Tongue (tissue), 2 donors: Measurements from ENCODE around the gene FAIM2. TPM values are rescaled to one million over a fixed set of nuclear protein-coding genes. Genes with fewer than 3 reads are reported as not detected.
A peak's percentile ranks its signal among the peaks of the same experiment; 100 is the strongest.
"Not testable (repeated sequence)": the region's sequence is repeated elsewhere in the genome, so short reads cannot be mapped to it uniquely, and the experiment has no call there.

Source experiments
- DNase-seq: peaks from one replicate; pipeline ENCODE4 v3.0.0-alpha.2; 2015
- total RNA-seq: library from RNA; depleted of rRNA; stranded (reverse); fragments of >200 nt; gene quantifications from one replicate; pipeline ENCODE4 v1.2.3, GENCODE V29; 2014

FAIM2 gene
- total RNA-seq, 1 donor from 2014 or later, result 7.8 TPM

- no peak for DNase-seq
Observed at GRCh38 chr12:49893753-49894750, 9.6 kb downstream of the FAIM2 start.

GRCh38 chr12:49892732-49893317, 10.9 kb downstream of the FAIM2 start:
- no peak for DNase-seq

GRCh38 chr12:49892084-49892731, 11.5 kb downstream of the FAIM2 start:
- DNase-seq, result no peak

- DNase-seq, result no peak
Observed at GRCh38 chr12:49891476-49891875, 12.2 kb downstream of the FAIM2 start.

- DNase-seq, result no peak
Observed at GRCh38 chr12:49891012-49891411, 12.7 kb downstream of the FAIM2 start.

GRCh38 chr12:49890096-49890461, 13.6 kb downstream of the FAIM2 start:
- no peak for DNase-seq

- DNase-seq, result no peak
Observed at GRCh38 chr12:49889361-49890095, 14.2 kb downstream of the FAIM2 start.

- no peak for DNase-seq
Observed at GRCh38 chr12:49888461-49889151, 15.1 kb downstream of the FAIM2 start.

GRCh38 chr12:49887536-49888401, 15.9 kb downstream of the FAIM2 start:
- DNase-seq, result no peak

GRCh38 chr12:49887091-49887490, 16.6 kb downstream of the FAIM2 start:
- DNase-seq, result no peak

GRCh38 chr12:49885663-49886461, 17.8 kb downstream of the FAIM2 start:
- DNase-seq, result no peak

GRCh38 chr12:49885118-49885517, 18.6 kb downstream of the FAIM2 start:
- DNase-seq, result no peak

- no peak for DNase-seq
Observed at GRCh38 chr12:49882851-49883464, 20.7 kb downstream of the FAIM2 start.

- no peak for DNase-seq
Observed at GRCh38 chr12:49882248-49882850, 21.4 kb downstream of the FAIM2 start.

GRCh38 chr12:49881415-49882247, 22.1 kb downstream of the FAIM2 start:
- no peak for DNase-seq

GRCh38 chr12:49880756-49881414, 22.8 kb downstream of the FAIM2 start:
- DNase-seq, result peak; percentile 44

GRCh38 chr12:49879065-49879464, 24.6 kb downstream of the FAIM2 start:
- DNase-seq, result not testable (repeated sequence)
